ENCODE data around the gene SPTBN1. TPM values are rescaled to one million over a fixed set of nuclear protein-coding genes. Genes with fewer than 3 reads are reported as not detected.

The SPTBN1 gene
- total and polyA plus RNA-seq, 2 of the 13 experiments (the other 11 are each of a cell fraction or from before 2014, with no cell fraction given), result 123 to 299 TPM

- no peak for TF ChIP-seq MYNN (CRISPR knock-in tag; IDR thresholded peaks at IDR 0.05; ENCODE audit: low read depth)
Measured at GRCh38 chr2:54526226-54526879, 70.2 kb downstream of the SPTBN1 start (continued).

GRCh38 chr2:54528311-54528955, 72.3 kb downstream of the SPTBN1 start:
- Histone ChIP-seq H3K9ac (ENCODE audit: insufficient read depth, low read depth, low read length) (no peak overlapping the region), H3K27ac (ENCODE audit: extremely low read length, insufficient read depth, low read length) (no peak overlapping the region), H4K20me1 (ENCODE audit: insufficient read depth, low read length) (no peaks in the 10 kb centered on the region; the same call in 1 of the 2 replicates), H2AFZ (ENCODE audit: low read length) (no peak overlapping the region), H3K4me2 (ENCODE audit: low read depth, low read length) (no peak overlapping the region), H3K27me3 (ENCODE audit: control insufficient read depth in 1 of 2, insufficient read depth in 2 of 2, low read length in 2 of 2) (no peaks in the 10 kb centered on the region), H3K36me3 (replicated peaks in 1 of 2; ENCODE audit: control insufficient read depth in 1 of 2, insufficient read depth in 2 of 2, low read length in 2 of 2) (peaks cover 13 to 38% of the 10 kb centered on the region in 2 experiments), H3K79me2 (ENCODE audit: insufficient read depth, low read length) (peaks cover 38% of the 10 kb centered on the region), H3K4me3 (replicated peaks in 1 of 3; ENCODE audit: insufficient read depth in 1 of 3, low read depth in 2 of 3, low read length in 3 of 3) (no peak overlapping the region), H3K9me3 (ENCODE audit: low read length) (no peaks in the 10 kb centered on the region), H3K4me1 (ENCODE audit: insufficient read depth, low read length) (peaks cover 47% of the 10 kb centered on the region)
- ATAC-seq (no peak), DNase-seq (ENCODE audit: low spot score) (no peak), FAIRE-seq (no peak)
- ChIA-PET POLR2A (no interaction called here), CTCF (ENCODE audit: low intra/inter-chr PET ratio, low total read pairs) (no interaction called here)
- no TSS peak for BruUV-seq (replicated peaks)
- 95% methylated on average over 1 of the region's 1 CpG for WGBS (ENCODE audit: low lambda C conversion rate)
- in situ Hi-C loops (cut with HindIII; ENCODE audit: extremely low pct_ligation_motif_present, low pct_unique_long_range_greater_than_20kb), result no loop called here
- intact Hi-C loops (cut with micrococcal nuclease; ENCODE audit: unreplicated experiment), result no loop called here
- TF ChIP-seq ZNF207 (IDR thresholded peaks at IDR 0.05; ENCODE audit: borderline replicate concordance) (no peak), ELF3 (CRISPR knock-in tag; IDR thresholded peaks at IDR 0.05) (no peak), MZF1 (CRISPR knock-in tag; IDR thresholded peaks at IDR 0.05; ENCODE audit: borderline replicate concordance) (no peak), NBN (conservative IDR thresholded peaks at IDR 0.05) (no peak)
- TF ChIP-seq, protein P1, sequence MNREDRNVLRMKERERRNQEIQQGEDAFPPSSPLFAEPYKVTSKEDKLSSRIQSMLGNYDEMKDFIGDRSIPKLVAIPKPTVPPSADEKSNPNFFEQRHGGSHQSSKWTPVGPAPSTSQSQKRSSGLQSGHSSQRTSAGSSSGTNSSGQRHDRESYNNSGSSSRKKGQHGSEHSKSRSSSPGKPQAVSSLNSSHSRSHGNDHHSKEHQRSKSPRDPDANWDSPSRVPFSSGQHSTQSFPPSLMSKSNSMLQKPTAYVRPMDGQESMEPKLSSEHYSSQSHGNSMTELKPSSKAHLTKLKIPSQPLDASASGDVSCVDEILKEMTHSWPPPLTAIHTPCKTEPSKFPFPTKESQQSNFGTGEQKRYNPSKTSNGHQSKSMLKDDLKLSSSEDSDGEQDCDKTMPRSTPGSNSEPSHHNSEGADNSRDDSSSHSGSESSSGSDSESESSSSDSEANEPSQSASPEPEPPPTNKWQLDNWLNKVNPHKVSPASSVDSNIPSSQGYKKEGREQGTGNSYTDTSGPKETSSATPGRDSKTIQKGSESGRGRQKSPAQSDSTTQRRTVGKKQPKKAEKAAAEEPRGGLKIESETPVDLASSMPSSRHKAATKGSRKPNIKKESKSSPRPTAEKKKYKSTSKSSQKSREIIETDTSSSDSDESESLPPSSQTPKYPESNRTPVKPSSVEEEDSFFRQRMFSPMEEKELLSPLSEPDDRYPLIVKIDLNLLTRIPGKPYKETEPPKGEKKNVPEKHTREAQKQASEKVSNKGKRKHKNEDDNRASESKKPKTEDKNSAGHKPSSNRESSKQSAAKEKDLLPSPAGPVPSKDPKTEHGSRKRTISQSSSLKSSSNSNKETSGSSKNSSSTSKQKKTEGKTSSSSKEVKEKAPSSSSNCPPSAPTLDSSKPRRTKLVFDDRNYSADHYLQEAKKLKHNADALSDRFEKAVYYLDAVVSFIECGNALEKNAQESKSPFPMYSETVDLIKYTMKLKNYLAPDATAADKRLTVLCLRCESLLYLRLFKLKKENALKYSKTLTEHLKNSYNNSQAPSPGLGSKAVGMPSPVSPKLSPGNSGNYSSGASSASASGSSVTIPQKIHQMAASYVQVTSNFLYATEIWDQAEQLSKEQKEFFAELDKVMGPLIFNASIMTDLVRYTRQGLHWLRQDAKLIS (CRISPR knock-in tag; IDR thresholded peaks at IDR 0.05), result no peak
- TF ChIP-seq, protein P2, sequence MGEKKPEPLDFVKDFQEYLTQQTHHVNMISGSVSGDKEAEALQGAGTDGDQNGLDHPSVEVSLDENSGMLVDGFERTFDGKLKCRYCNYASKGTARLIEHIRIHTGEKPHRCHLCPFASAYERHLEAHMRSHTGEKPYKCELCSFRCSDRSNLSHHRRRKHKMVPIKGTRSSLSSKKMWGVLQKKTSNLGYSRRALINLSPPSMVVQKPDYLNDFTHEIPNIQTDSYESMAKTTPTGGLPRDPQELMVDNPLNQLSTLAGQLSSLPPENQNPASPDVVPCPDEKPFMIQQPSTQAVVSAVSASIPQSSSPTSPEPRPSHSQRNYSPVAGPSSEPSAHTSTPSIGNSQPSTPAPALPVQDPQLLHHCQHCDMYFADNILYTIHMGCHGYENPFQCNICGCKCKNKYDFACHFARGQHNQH (CRISPR knock-in tag; IDR thresholded peaks at IDR 0.05), result no peak
